ENCODE results near the gene KTI12.

Gene KTI12

GRCh38 chr1:51998701-51999100 lies 34.9 kb downstream of the KTI12 start:
- no peak overlapping the region for H2BK12ac ChIP-seq (ENCODE audit: low read length)
- H3K9ac ChIP-seq (ENCODE audit: low read length), result no peak overlapping the region
- H4K8ac ChIP-seq (ENCODE audit: low read depth, low read length), result no peak overlapping the region
- H3K18ac ChIP-seq (ENCODE audit: low read length), result no peak overlapping the region
- WGBS (ENCODE audit: extremely low coverage, insufficient coverage, insufficient read length), result no CpG with 5 or more reads among the region's 1 CpG
- no peaks in the 10 kb centered on the region for H3K4me1 ChIP-seq (ENCODE audit: control insufficient read depth in 1 of 2, insufficient read depth in 2 of 2, low read length in 2 of 2)
- H2BK5ac ChIP-seq (ENCODE audit: low read depth, low read length, poor library complexity), result no peak overlapping the region
- no peak overlapping the region for H3K4ac ChIP-seq (ENCODE audit: low read depth, low read length)
- no peak overlapping the region for H2AK5ac ChIP-seq (ENCODE audit: low read length)
- H3K9me3 ChIP-seq (ENCODE audit: insufficient read depth, low read depth, low read length), result no peaks in the 10 kb centered on the region
- no peak overlapping the region for H3K4me2 ChIP-seq (ENCODE audit: low read length)
- no peak for DNase-seq
- no peak overlapping the region for H3K4me3 ChIP-seq (ENCODE audit: low read depth, low read length)
- no peak overlapping the region for H2BK120ac ChIP-seq (ENCODE audit: insufficient read depth, low read length, poor library complexity)
- H4K91ac ChIP-seq (ENCODE audit: low read depth, low read length), result no peak overlapping the region
- no peak overlapping the region for H3K14ac ChIP-seq (ENCODE audit: low read length)
- no peak overlapping the region for H3K23ac ChIP-seq (ENCODE audit: low read length)
- no peaks in the 10 kb centered on the region for H3K79me1 ChIP-seq (ENCODE audit: low read length)
- H3K27ac ChIP-seq (ENCODE audit: low read depth, low read length), result no peak overlapping the region
- no peaks in the 10 kb centered on the region for H3K79me2 ChIP-seq (ENCODE audit: control insufficient read depth, insufficient read depth, low read length, poor library complexity)
- H3K27me3 ChIP-seq (ENCODE audit: insufficient read depth, low read length), result no peaks in the 10 kb centered on the region
- no peak overlapping the region for H4K12ac ChIP-seq (ENCODE audit: low read depth, low read length)
- H3K36me3 ChIP-seq (ENCODE audit: control insufficient read depth in 1 of 2, insufficient read depth in 2 of 2, low read length in 2 of 2), result no peaks in the 10 kb centered on the region
- no peak overlapping the region for H2AFZ ChIP-seq (ENCODE audit: insufficient read depth, low read length, poor library complexity)

- Histone ChIP-seq H3K4me3 (ENCODE audit: low read depth, low read length) (no peak overlapping the region), H3K4ac (ENCODE audit: low read depth, low read length) (no peak overlapping the region), H3K23ac (ENCODE audit: low read length) (no peak overlapping the region), H3K4me2 (ENCODE audit: low read length) (no peak overlapping the region), H3K9ac (ENCODE audit: low read length) (no peak overlapping the region), H2AFZ (ENCODE audit: insufficient read depth, low read length, poor library complexity) (no peak overlapping the region), H2BK12ac (ENCODE audit: low read length) (no peak overlapping the region), H3K27ac (ENCODE audit: low read depth, low read length) (no peak overlapping the region), H3K14ac (ENCODE audit: low read length) (no peak overlapping the region), H3K79me2 (ENCODE audit: control insufficient read depth, insufficient read depth, low read length, poor library complexity) (no peaks in the 10 kb centered on the region), H4K12ac (ENCODE audit: low read depth, low read length) (no peak overlapping the region), H3K36me3 (ENCODE audit: control insufficient read depth in 1 of 2, insufficient read depth in 2 of 2, low read length in 2 of 2) (no peaks in the 10 kb centered on the region), H3K9me3 (ENCODE audit: insufficient read depth, low read depth, low read length) (no peaks in the 10 kb centered on the region), H3K4me1 (ENCODE audit: control insufficient read depth in 1 of 2, insufficient read depth in 2 of 2, low read length in 2 of 2) (no peaks in the 10 kb centered on the region), H4K91ac (ENCODE audit: low read depth, low read length) (no peak overlapping the region), H3K79me1 (ENCODE audit: low read length) (no peaks in the 10 kb centered on the region), H2AK5ac (ENCODE audit: low read length) (no peak overlapping the region), H3K27me3 (ENCODE audit: insufficient read depth, low read length) (no peaks in the 10 kb centered on the region), H3K18ac (ENCODE audit: low read length) (no peak overlapping the region), H2BK120ac (ENCODE audit: insufficient read depth, low read length, poor library complexity) (no peak overlapping the region), H2BK5ac (ENCODE audit: low read depth, low read length, poor library complexity) (no peak overlapping the region), H4K8ac (ENCODE audit: low read depth, low read length) (no peak overlapping the region)
- no CpG with 5 or more reads among the region's 5 CpGs for WGBS (ENCODE audit: extremely low coverage, insufficient coverage, insufficient read length)
- no peak for DNase-seq
Observed at GRCh38 chr1:51997974-51998382, 35.6 kb downstream of the KTI12 start.

GRCh38 chr1:51990478-51990965 lies 43.1 kb downstream of the KTI12 start, which contains the start of gene RAB3B:
RAB3B (minus strand) TSS chr1:51990700; CDS start chr1:51977117, 13,583 bp downstream.
- H4K8ac ChIP-seq (ENCODE audit: low read depth, low read length), result peak within 1 kb of the TSS; percentile 60
- H4K91ac ChIP-seq (ENCODE audit: low read depth, low read length), result peak within 1 kb of the TSS; percentile 60
- peak within 1 kb of the TSS; percentile 56 for H3K18ac ChIP-seq (ENCODE audit: low read length)
- no peaks in the 10 kb centered on the region for H3K9me3 ChIP-seq (ENCODE audit: insufficient read depth, low read depth, low read length)
- no peak within 1 kb of the TSS for H2BK12ac ChIP-seq (ENCODE audit: low read length)
- H3K4me1 ChIP-seq (ENCODE audit: control insufficient read depth in 1 of 2, insufficient read depth in 2 of 2, low read length in 2 of 2), result peaks cover 3 to 4% of the 10 kb centered on the region in 2 experiments
- H2BK120ac ChIP-seq (ENCODE audit: insufficient read depth, low read length, poor library complexity), result no peak within 1 kb of the TSS
- H3K4ac ChIP-seq (ENCODE audit: low read depth, low read length), result no peak within 1 kb of the TSS
- no peak within 1 kb of the TSS for H3K27ac ChIP-seq (ENCODE audit: low read depth, low read length)
- no peak within 1 kb of the TSS for H3K9ac ChIP-seq (ENCODE audit: low read length)
- peak within 1 kb of the TSS; percentile 85 for H3K4me2 ChIP-seq (ENCODE audit: low read length)
- no peak within 1 kb of the TSS for H3K23ac ChIP-seq (ENCODE audit: low read length)
- no peaks in the 10 kb centered on the region for H3K36me3 ChIP-seq (ENCODE audit: control insufficient read depth in 1 of 2, insufficient read depth in 2 of 2, low read length in 2 of 2)
- peak; percentile 86 to 88 for DNase-seq
- no peaks in the 10 kb centered on the region for H3K79me2 ChIP-seq (ENCODE audit: control insufficient read depth, insufficient read depth, low read length, poor library complexity)
- H4K12ac ChIP-seq (ENCODE audit: low read depth, low read length), result no peak within 1 kb of the TSS
- peaks cover 2% of the 10 kb centered on the region for H3K79me1 ChIP-seq (ENCODE audit: low read length)
- peak within 1 kb of the TSS; percentile 94 for H2AFZ ChIP-seq (ENCODE audit: insufficient read depth, low read length, poor library complexity)
- no peak within 1 kb of the TSS for H2BK5ac ChIP-seq (ENCODE audit: low read depth, low read length, poor library complexity)
- no peak within 1 kb of the TSS for H3K14ac ChIP-seq (ENCODE audit: low read length)
- no peak within 1 kb of the TSS for H2AK5ac ChIP-seq (ENCODE audit: low read length)
- no peaks in the 10 kb centered on the region for H3K27me3 ChIP-seq (ENCODE audit: insufficient read depth, low read length)
- H3K4me3 ChIP-seq (ENCODE audit: low read depth, low read length), result peak within 1 kb of the TSS; percentile 77
- no CpG with 5 or more reads among the region's 46 CpGs for WGBS (ENCODE audit: extremely low coverage, insufficient coverage, insufficient read length)

GRCh38 chr1:51989582-51990477 lies 43.8 kb downstream of the KTI12 start:
- H2BK5ac ChIP-seq (ENCODE audit: low read depth, low read length, poor library complexity), result no peak overlapping the region
- peak overlapping the region; percentile 60 for H4K8ac ChIP-seq (ENCODE audit: low read depth, low read length)
- no peak for DNase-seq
- H3K4ac ChIP-seq (ENCODE audit: low read depth, low read length), result no peak overlapping the region
- no peaks in the 10 kb centered on the region for H3K9me3 ChIP-seq (ENCODE audit: insufficient read depth, low read depth, low read length)
- peak overlapping the region; percentile 60 for H4K91ac ChIP-seq (ENCODE audit: low read depth, low read length)
- no peak overlapping the region for H2BK12ac ChIP-seq (ENCODE audit: low read length)
- peak overlapping the region; percentile 94 for H2AFZ ChIP-seq (ENCODE audit: insufficient read depth, low read length, poor library complexity)
- WGBS (ENCODE audit: extremely low coverage, insufficient coverage, insufficient read length), result no CpG with 5 or more reads among the region's 47 CpGs
- H2BK120ac ChIP-seq (ENCODE audit: insufficient read depth, low read length, poor library complexity), result no peak overlapping the region
- no peak overlapping the region for H2AK5ac ChIP-seq (ENCODE audit: low read length)
- H3K14ac ChIP-seq (ENCODE audit: low read length), result no peak overlapping the region
- H3K18ac ChIP-seq (ENCODE audit: low read length), result peak overlapping the region; percentile 56
- peaks cover 2% of the 10 kb centered on the region for H3K79me1 ChIP-seq (ENCODE audit: low read length)
- no peak overlapping the region for H3K23ac ChIP-seq (ENCODE audit: low read length)
- H3K9ac ChIP-seq (ENCODE audit: low read length), result no peak overlapping the region
- no peak overlapping the region for H4K12ac ChIP-seq (ENCODE audit: low read depth, low read length)
- H3K79me2 ChIP-seq (ENCODE audit: control insufficient read depth, insufficient read depth, low read length, poor library complexity), result no peaks in the 10 kb centered on the region
- peak overlapping the region; percentile 77 for H3K4me3 ChIP-seq (ENCODE audit: low read depth, low read length)
- H3K4me1 ChIP-seq (ENCODE audit: control insufficient read depth in 1 of 2, insufficient read depth in 2 of 2, low read length in 2 of 2), result peaks cover 3 to 4% of the 10 kb centered on the region in 2 experiments
- peak overlapping the region; percentile 85 for H3K4me2 ChIP-seq (ENCODE audit: low read length)
- H3K27me3 ChIP-seq (ENCODE audit: insufficient read depth, low read length), result no peaks in the 10 kb centered on the region
- no peaks in the 10 kb centered on the region for H3K36me3 ChIP-seq (ENCODE audit: control insufficient read depth in 1 of 2, insufficient read depth in 2 of 2, low read length in 2 of 2)
- no peak overlapping the region for H3K27ac ChIP-seq (ENCODE audit: low read depth, low read length)
